ENCODE results near the gene ANKRD11.
"Not testable (repeated sequence)": the region's sequence is repeated elsewhere in the genome, so short reads cannot be mapped to it uniquely, and the experiment has no call there.

The ANKRD11 gene

GRCh38 chr16:89450537-89450936, 39.8 kb downstream of the ANKRD11 start:
- no peak for DNase-seq (ENCODE audit: low read depth)

- DNase-seq (ENCODE audit: low read depth), result no peak
Observed at GRCh38 chr16:89449726-89450335, 40.5 kb downstream of the ANKRD11 start.

GRCh38 chr16:89448656-89449055, 41.7 kb downstream of the ANKRD11 start:
- no peak for DNase-seq (ENCODE audit: low read depth)

DNA sequence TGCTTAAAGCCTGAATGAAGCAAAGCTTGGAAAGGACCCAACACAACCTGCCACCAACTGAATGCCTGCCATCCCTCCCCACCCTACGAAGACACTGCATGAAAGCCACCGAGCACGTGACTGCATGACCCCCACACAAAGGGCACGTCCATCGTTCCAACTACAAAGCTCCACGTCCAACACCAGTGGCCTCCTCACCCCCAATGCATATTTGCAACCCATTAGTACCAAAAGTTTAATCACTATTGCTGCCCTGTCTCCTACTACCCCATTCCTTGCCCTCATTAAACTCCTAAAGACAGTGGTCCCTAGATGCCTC, 43.4 kb downstream of the ANKRD11 start:
- no peak for DNase-seq (ENCODE audit: low read depth)

GRCh38 chr16:89446136-89446974, 44.0 kb downstream of the ANKRD11 start:
- DNase-seq (ENCODE audit: low read depth), result no peak

DNA sequence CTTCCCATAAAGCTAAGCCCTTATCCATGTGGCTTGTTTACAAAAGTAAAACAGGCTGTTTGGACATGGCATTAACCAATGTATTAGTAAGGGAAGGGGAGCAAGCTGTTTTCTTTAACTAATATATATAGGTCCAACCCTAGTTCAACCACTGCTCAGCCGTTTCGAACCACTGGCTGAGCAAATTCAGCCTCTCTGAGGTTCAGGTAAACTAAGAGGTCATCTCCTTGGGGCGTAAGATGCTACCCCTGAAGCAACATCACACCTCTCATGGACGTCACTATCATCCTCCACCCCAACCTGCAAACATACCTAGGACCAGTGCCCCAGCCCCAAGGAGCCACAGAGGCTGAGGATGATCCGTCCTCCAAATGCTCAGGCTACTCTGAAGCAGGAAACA, 45.2 kb downstream of the ANKRD11 start:
- no peak for DNase-seq (ENCODE audit: low read depth)

DNA sequence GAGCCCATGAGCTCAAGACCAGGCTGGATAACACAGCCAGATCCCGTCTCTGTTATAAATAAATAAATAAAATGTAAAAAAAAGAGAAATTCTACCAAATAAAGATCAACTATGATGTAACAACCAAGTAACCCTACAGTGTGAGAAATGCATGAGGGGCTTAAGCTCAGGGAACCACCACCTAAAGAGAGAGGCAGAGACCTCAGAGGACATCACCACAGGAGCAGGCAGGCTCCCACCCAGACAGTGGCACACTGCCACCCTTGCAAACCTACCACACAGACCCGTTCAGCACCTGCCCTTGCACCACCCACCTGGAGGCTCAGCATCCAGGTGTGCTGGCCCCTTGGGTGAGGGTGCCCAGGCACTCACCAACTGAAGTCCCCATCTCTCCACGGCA, 45.6 kb downstream of the ANKRD11 start:
- DNase-seq (ENCODE audit: low read depth), result no peak

DNA sequence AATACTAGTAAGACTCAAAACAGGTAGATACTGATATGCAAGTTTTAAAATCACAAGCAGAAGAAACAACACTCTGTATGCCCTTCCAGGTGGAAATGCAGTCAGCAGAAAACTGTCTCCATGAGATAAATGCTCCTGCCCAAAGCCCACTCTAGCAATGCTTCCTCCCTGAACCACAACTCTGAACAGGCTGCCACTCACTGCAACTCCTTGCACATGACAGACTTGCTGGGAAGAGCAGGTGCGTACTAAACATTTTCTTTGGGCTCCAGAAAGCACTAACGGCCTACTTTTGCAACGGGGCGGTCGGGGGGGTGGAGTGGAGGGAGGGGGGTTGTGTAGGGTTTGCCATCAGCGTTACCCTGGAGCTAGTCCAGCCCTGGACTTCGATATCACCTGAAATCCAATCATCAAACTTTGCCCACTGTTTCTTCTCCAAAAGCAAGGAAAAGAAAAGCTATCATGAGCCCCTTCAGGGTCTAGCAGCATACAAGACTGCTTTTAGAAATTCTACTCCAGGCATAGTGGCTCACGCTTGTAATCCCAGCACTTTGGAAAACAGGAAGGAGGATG, 46.1 kb downstream of the ANKRD11 start:
- DNase-seq (ENCODE audit: low read depth), result no peak

- no peak for DNase-seq (ENCODE audit: low read depth)
Observed at GRCh38 chr16:89443727-89444084, 46.7 kb downstream of the ANKRD11 start.

DNA sequence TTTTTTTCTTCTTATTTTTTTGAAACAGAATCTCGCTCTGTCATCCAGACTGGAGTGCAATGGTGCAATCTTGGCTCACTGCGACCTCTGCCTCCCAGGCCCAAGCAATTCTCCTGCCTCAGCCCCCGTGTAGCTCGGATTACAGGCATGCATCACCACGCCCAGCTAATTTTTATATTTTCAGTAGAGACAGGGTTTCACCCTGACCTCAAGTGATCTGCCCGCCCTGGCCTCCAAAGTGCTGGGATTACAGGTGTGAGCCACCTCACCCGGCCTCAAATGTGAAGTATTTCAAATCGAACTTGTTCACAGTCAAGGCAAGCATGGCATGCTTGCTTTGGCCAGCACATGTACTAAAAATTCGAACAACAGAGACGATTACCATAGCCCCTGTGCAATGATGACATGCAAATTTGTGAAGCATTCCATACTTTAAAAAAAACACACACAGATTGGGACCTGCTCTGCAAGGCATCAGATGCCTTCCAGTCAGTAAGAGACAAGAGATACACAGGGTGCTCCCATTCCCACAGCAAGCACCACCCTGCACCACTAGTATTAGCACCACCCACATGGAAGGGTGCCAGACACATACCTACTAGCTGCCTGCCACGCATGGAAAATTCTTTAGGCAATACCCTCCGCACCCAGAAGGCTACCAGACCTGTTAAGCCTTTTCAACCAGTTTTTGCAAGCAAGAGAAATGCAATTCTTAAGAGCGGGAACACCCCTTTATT, 47.2 kb downstream of the ANKRD11 start:
- DNase-seq (ENCODE audit: low read depth), result no peak

DNA sequence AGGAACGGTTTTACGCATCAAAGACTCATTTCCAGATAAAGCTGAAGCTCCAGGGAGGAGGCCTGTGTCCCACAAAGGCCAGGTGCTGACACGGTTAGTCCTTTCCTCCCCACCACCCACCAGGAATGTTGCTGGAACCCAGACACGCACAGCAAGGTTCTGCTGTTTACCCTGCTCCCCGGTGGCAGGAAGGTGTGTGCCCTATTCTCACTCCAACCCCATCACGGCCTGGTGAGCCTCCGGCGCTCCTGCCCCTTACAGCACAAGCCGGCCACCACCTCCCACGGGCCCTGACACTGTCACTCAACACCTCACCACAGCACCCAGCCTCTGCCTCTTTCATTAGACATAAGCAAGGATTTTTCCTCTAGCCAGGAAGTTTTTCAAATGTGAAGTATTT, 47.8 kb downstream of the ANKRD11 start:
- no peak for DNase-seq (ENCODE audit: low read depth)

GRCh38 chr16:89439659-89440058, 50.7 kb downstream of the ANKRD11 start:
- DNase-seq (ENCODE audit: low read depth), result no peak

DNA sequence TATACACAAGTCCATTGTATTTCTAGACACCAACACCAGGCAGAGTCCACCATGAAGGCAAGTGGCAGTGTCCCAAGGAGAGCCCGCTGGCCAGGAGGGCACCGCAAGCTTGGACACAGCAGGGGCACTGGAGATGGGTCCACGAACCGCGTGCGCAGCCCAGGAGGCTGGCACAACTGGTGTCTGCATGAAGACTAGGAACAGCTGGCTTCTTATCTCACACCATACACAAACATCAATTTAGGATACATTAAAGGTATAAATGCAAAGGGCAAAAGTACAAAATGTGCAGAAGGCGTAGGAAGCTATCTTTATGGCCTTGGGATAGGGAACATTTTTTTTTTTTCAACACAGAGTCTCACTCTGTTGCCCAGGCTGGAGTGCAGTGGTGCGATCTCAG, 52.4 kb downstream of the ANKRD11 start:
- no peak for DNase-seq (ENCODE audit: low read depth)

DNA sequence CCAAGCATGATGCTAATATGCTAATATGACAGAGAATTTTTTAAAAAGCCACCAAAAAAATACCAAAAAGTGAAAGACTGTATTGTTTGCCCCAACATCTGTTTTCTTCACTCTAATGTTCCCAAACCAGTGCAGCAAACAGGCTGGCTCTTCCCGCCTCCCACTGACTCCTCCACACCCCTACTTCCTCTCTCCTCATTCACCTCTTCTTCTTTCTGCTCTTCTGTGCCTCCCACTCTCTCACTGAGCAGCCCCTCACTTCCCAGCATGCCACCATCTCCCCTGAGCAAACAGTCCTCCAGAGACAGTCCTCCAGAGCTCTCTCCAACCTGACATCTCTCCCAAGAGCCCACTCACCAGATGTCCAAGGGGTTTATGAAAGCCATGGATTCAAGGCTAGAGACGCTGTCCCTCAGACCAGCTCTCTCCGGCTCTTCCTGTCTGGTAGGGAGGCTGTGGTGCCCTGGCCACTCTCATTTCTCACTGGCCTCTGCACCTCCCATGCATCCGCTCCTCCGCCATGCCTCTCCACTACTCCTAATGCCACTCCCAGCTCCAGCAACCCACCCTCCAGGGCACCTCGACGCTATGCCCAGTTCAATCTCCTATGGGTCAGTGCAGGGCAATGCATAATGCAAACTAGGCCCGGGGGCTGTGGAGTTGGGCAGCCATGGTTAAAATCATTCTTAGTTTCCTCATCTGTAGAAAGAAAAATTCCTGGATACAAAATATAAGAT, 52.9 kb downstream of the ANKRD11 start:
- DNase-seq (ENCODE audit: low read depth), result no peak

GRCh38 chr16:89436366-89436765, 54.0 kb downstream of the ANKRD11 start:
- no peak for DNase-seq (ENCODE audit: low read depth)

DNA sequence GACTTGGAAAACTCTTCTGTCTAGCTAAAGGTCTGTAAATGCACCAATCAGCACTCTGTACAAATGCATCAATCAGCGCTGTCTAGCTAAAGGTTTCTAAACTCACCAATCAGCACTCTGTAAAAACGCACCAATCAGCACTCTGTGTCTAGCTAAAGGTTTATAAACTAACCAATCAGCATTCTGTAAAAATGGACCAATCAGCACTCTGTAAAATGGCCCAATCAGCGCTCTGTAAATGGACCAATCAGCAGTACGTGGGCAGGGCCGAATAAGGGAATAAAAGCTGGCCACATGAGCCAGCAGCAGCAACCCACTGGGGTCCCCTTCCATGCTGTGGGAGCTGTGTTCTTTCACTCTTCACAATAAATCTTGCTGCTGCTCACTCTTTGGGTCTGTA, 55.3 kb downstream of the ANKRD11 start:
- DNase-seq (ENCODE audit: low read depth), result not testable (repeated sequence)

- no peak for DNase-seq (ENCODE audit: low read depth)
Observed at GRCh38 chr16:89434490-89434889, 55.9 kb downstream of the ANKRD11 start.

DNA sequence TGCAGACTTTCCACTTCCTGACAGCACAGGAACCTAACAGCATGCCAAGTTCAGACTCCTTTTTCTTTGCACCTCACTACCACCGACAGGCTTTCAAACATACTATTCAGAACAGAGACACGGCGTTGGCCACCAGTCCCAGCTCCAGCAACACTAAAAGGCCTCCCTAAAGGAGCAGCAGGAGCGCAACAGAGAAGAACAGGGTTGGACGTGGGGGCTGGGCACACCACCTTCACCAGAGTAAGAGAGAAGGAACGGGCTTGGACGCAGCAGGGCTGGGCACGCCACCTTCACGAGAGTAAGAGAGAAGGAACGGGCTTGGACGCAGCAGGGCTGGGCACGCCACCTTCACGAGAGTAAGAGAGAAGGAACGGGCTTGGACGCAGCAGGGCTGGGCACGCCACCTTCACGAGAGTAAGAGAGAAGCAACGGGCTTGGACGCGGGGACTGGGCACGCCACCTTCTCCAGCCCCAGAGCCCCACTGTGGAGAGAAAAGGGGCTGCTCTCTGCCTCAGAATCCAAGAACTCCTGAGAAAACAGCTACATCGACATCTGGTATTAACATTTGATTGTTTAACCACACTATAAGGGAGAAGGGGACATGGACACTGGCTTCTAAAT, 56.9 kb downstream of the ANKRD11 start:
- not testable (repeated sequence) for DNase-seq (ENCODE audit: low read depth)

- no peak for DNase-seq (ENCODE audit: low read depth)
Observed at GRCh38 chr16:89431630-89432029, 58.7 kb downstream of the ANKRD11 start.

DNA sequence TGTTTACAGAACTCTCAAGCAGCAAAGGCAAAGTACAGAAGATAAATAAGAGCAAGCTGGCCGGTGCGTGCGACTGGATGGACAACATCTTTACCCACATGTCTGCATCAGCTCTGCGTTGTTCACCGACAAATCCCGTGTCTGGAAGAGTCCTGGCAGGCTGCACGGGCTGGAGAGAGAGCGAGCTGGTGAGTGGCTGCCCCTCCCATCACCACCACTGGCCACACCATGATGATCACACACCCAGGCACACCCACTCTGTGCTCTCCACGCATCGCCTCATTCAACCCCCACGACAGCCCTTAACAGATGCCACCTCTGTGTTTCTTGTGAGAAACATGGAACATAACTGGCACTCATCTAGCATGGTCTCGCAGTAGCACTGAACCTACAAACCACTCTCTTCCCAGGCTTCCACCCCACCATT, 59.2 kb downstream of the ANKRD11 start:
- no peak for DNase-seq (ENCODE audit: low read depth)

- DNase-seq (ENCODE audit: low read depth), result no peak
Observed at GRCh38 chr16:89430436-89431157, 59.8 kb downstream of the ANKRD11 start.
